Measurements from ENCODE around the gene PDE4D. TPM values are rescaled to one million over a fixed set of nuclear protein-coding genes. Genes with fewer than 3 reads are reported as not detected.

PDE4D gene
- total RNA-seq, 2 experiments from 2014 or later, result 0.50 to 0.51 TPM

- POLR2A ChIA-PET, result no interaction called here
Observed at GRCh38 chr5:59241119-59241518, 652.4 kb downstream of the PDE4D start.

GRCh38 chr5:59238126-59238902, 655.2 kb downstream of the PDE4D start:
- no TSS peak for BruUV-seq (replicated peaks)
- POLR2A ChIA-PET, result no interaction called here
- intact Hi-C loops (cut with micrococcal nuclease; ENCODE audit: unreplicated experiment), result no loop called here
- H3K36me3 ChIP-seq (ENCODE audit: insufficient read depth, low read length), result no peaks in the 10 kb centered on the region
- no peaks in the 10 kb centered on the region for H4K20me1 ChIP-seq (ENCODE audit: insufficient read depth, low read length)
- TF ChIP-seq CTCF (conservative IDR thresholded peaks at IDR 0.05; ENCODE audit: low read length) (no peak), EZH2phosphoT487 (IDR thresholded peaks at IDR 0.05; ENCODE audit: borderline replicate concordance, low read depth, low read length) (no peak)
- H3K4me2 ChIP-seq (ENCODE audit: low read length), result no peak overlapping the region
- no peak overlapping the region for H3K27ac ChIP-seq (ENCODE audit: low read depth, low read length, poor library complexity, severe bottlenecking)
- H3K9me2 ChIP-seq (ENCODE audit: insufficient read depth, low read length), result no peaks in the 10 kb centered on the region
- H3K4me1 ChIP-seq (ENCODE audit: insufficient read depth, low read length, poor library complexity, severe bottlenecking), result no peaks in the 10 kb centered on the region
- no peak overlapping the region for H2AFZ ChIP-seq (ENCODE audit: low read length)
- no peak overlapping the region for H3K4me3 ChIP-seq (ENCODE audit: low read depth, low read length, poor library complexity, severe bottlenecking)
- CTCF ChIA-PET (ENCODE audit: unreplicated experiment), result no interaction called here
- H3K79me2 ChIP-seq (ENCODE audit: insufficient read depth, low read depth, low read length), result no peaks in the 10 kb centered on the region
- no peaks in the 10 kb centered on the region for H3K9me3 ChIP-seq (ENCODE audit: low read length)
- DNase-seq (ENCODE audit: low spot score), result no peak

More at GRCh38 chr5:59241119-59241518, 652.4 kb downstream of the PDE4D start:
- H3K9me3 ChIP-seq (ENCODE audit: low read length), result no peaks in the 10 kb centered on the region
- no peaks in the 10 kb centered on the region for H3K79me2 ChIP-seq (ENCODE audit: insufficient read depth, low read depth, low read length)
- H3K9me2 ChIP-seq (ENCODE audit: insufficient read depth, low read length), result no peaks in the 10 kb centered on the region
- H2AFZ ChIP-seq (ENCODE audit: low read length), result no peak overlapping the region
- CTCF ChIA-PET (ENCODE audit: unreplicated experiment), result no interaction called here
- DNase-seq (ENCODE audit: low spot score), result no peak
- H3K27ac ChIP-seq (ENCODE audit: low read depth, low read length, poor library complexity, severe bottlenecking), result no peak overlapping the region
- intact Hi-C loops (cut with micrococcal nuclease; ENCODE audit: unreplicated experiment), result no loop called here
- H4K20me1 ChIP-seq (ENCODE audit: insufficient read depth, low read length), result no peaks in the 10 kb centered on the region
- no peaks in the 10 kb centered on the region for H3K36me3 ChIP-seq (ENCODE audit: insufficient read depth, low read length)
- H3K4me2 ChIP-seq (ENCODE audit: low read length), result no peak overlapping the region
- TF ChIP-seq EZH2phosphoT487 (IDR thresholded peaks at IDR 0.05; ENCODE audit: borderline replicate concordance, low read depth, low read length) (no peak), CTCF (conservative IDR thresholded peaks at IDR 0.05; ENCODE audit: low read length) (no peak)
- no peak overlapping the region for H3K4me3 ChIP-seq (ENCODE audit: low read depth, low read length, poor library complexity, severe bottlenecking)
- H3K4me1 ChIP-seq (ENCODE audit: insufficient read depth, low read length, poor library complexity, severe bottlenecking), result no peaks in the 10 kb centered on the region
- no TSS peak for BruUV-seq (replicated peaks)

- H4K20me1 ChIP-seq (ENCODE audit: insufficient read depth, low read length), result no peaks in the 10 kb centered on the region
- H3K4me3 ChIP-seq (ENCODE audit: low read depth, low read length, poor library complexity, severe bottlenecking), result no peak overlapping the region
- ChIA-PET POLR2A (interaction anchor here (1.2 to 1.5 kb wide), 2 partner anchors 14 kb away, joined by 3 to 7 read pairs; no protein-coding TSS in a partner anchor), CTCF (ENCODE audit: unreplicated experiment) (no interaction called here)
- BruUV-seq (replicated peaks), result no TSS peak
- no peaks in the 10 kb centered on the region for H3K4me1 ChIP-seq (ENCODE audit: insufficient read depth, low read length, poor library complexity, severe bottlenecking)
- H3K4me2 ChIP-seq (ENCODE audit: low read length), result no peak overlapping the region
- no peak for DNase-seq (ENCODE audit: low spot score)
- H3K36me3 ChIP-seq (ENCODE audit: insufficient read depth, low read length), result no peaks in the 10 kb centered on the region
- intact Hi-C loops (cut with micrococcal nuclease; ENCODE audit: unreplicated experiment), result no loop called here
- H3K79me2 ChIP-seq (ENCODE audit: insufficient read depth, low read depth, low read length), result no peaks in the 10 kb centered on the region
- H3K9me2 ChIP-seq (ENCODE audit: insufficient read depth, low read length), result no peaks in the 10 kb centered on the region
- H3K27ac ChIP-seq (ENCODE audit: low read depth, low read length, poor library complexity, severe bottlenecking), result no peak overlapping the region
- no peak overlapping the region for H2AFZ ChIP-seq (ENCODE audit: low read length)
- no peak for TF ChIP-seq CTCF (conservative IDR thresholded peaks at IDR 0.05; ENCODE audit: low read length)
- no peak for TF ChIP-seq EZH2phosphoT487 (IDR thresholded peaks at IDR 0.05; ENCODE audit: borderline replicate concordance, low read depth, low read length)
- no peaks in the 10 kb centered on the region for H3K9me3 ChIP-seq (ENCODE audit: low read length)
Observed at GRCh38 chr5:59236986-59237385, 656.5 kb downstream of the PDE4D start.
